ENCODE data around the gene SIRT7.

- TF ChIP-seq CTCF (IDR thresholded peaks at IDR 0.05): no peak
- no peak for TF ChIP-seq EP300 (IDR thresholded peaks at IDR 0.05; ENCODE audit: low read depth)
Measured at GRCh38 chr17:81952792-81953228, 34.8 kb upstream of the SIRT7 start.

Data from transverse colon (tissue), 3 donors.